ENCODE measurements around the gene ARMH1.
"Not testable (repeated sequence)": the region's sequence is repeated elsewhere in the genome, so short reads cannot be mapped to it uniquely, and the experiment has no call there.

ARMH1 gene

GRCh38 chr1:44660176-44660575 is 14.3 kb upstream of the ARMH1 start:
- H3K27me3 ChIP-seq, result no peaks in the 10 kb centered on the region
- H3K4me3 ChIP-seq, result no peak overlapping the region
- H3K36me3 ChIP-seq, result peaks cover 0 to 7% (median 0%) of the 10 kb centered on the region in 11 experiments; a peak in 3 of 22 replicates
- H3K9me3 ChIP-seq (replicated peaks in 1 of 11), result no peaks in the 10 kb centered on the region
- peaks cover 0 to 12% (median 0%) of the 10 kb centered on the region in 11 experiments; a peak in 3 of 22 replicates for H4K20me1 ChIP-seq
- no peak overlapping the region for H3K9ac ChIP-seq
- no peak overlapping the region for H3K4me2 ChIP-seq
- TF ChIP-seq Cebpa-rat (IDR thresholded peaks at IDR 0.05), result no peak
- H3K27ac ChIP-seq, result no peak overlapping the region
- peaks cover 4 to 16% (median 8%) of the 10 kb centered on the region in 10 experiments; a peak in 11 of 20 replicates for H3K4me1 ChIP-seq

GRCh38 chr1:44661781-44662682 is 12.5 kb upstream of the ARMH1 start:
- TF ChIP-seq Cebpa-rat (IDR thresholded peaks at IDR 0.05), result no peak
- H4K20me1 ChIP-seq, result peaks cover 0 to 9% (median 0%) of the 10 kb centered on the region in 11 experiments; a peak in 2 of 22 replicates
- no peak overlapping the region for H3K4me3 ChIP-seq
- no peak overlapping the region for H3K9ac ChIP-seq
- peak overlapping the region in 1 of 11 experiments; percentile 1; a peak in 1 of 22 replicates for H3K4me2 ChIP-seq
- no peaks in the 10 kb centered on the region for H3K9me3 ChIP-seq (replicated peaks in 1 of 11)
- H3K36me3 ChIP-seq, result peaks cover 0 to 7% (median 0%) of the 10 kb centered on the region in 11 experiments; a peak in 2 of 22 replicates
- no peaks in the 10 kb centered on the region for H3K27me3 ChIP-seq
- no peak overlapping the region for H3K27ac ChIP-seq
- peaks cover 4 to 16% (median 8%) of the 10 kb centered on the region in 10 experiments; a peak in 11 of 20 replicates for H3K4me1 ChIP-seq

- Histone ChIP-seq H3K4me2 (no peak overlapping the region), H3K4me3 (no peak overlapping the region), H3K27ac (no peak overlapping the region), H3K9me3 (replicated peaks in 1 of 11) (no peaks in the 10 kb centered on the region), H4K20me1 (peaks cover 0 to 9% (median 0%) of the 10 kb centered on the region in 11 experiments; a peak in 2 of 22 replicates), H3K9ac (no peak overlapping the region), H3K27me3 (no peaks in the 10 kb centered on the region), H3K4me1 (peaks cover 4 to 16% (median 8%) of the 10 kb centered on the region in 10 experiments; a peak in 11 of 20 replicates), H3K36me3 (peaks cover 0 to 7% (median 0%) of the 10 kb centered on the region in 11 experiments; a peak in 2 of 22 replicates)
- TF ChIP-seq Cebpa-rat (IDR thresholded peaks at IDR 0.05), result no peak
These were observed 11.9 kb upstream of the ARMH1 start for GRCh38 chr1:44662683-44663030.

GRCh38 chr1:44663417-44663816 is 11.1 kb upstream of the ARMH1 start:
- Histone ChIP-seq H3K4me3 (no peak overlapping the region), H4K20me1 (peaks cover 0 to 9% (median 0%) of the 10 kb centered on the region in 11 experiments; a peak in 2 of 22 replicates), H3K9me3 (replicated peaks in 1 of 11) (no peaks in the 10 kb centered on the region), H3K27ac (no peak overlapping the region), H3K36me3 (peaks cover 0 to 7% (median 0%) of the 10 kb centered on the region in 11 experiments; a peak in 2 of 22 replicates), H3K27me3 (no peaks in the 10 kb centered on the region), H3K9ac (no peak overlapping the region), H3K4me2 (no peak overlapping the region), H3K4me1 (peaks cover 4 to 16% (median 8%) of the 10 kb centered on the region in 10 experiments; a peak in 11 of 20 replicates)
- no peak for TF ChIP-seq Cebpa-rat (IDR thresholded peaks at IDR 0.05)

- no peak overlapping the region for H3K9ac ChIP-seq
- H3K4me1 ChIP-seq, result peaks cover 4 to 16% (median 8%) of the 10 kb centered on the region in 10 experiments; a peak in 11 of 20 replicates
- H3K4me2 ChIP-seq, result peak overlapping the region in 7 of 11 experiments; percentile 9 to 69 (median 35); a peak in 7 of 22 replicates
- H4K20me1 ChIP-seq, result peaks cover 0 to 9% (median 0%) of the 10 kb centered on the region in 11 experiments; a peak in 2 of 22 replicates
- H3K27ac ChIP-seq, result no peak overlapping the region
- no peak overlapping the region for H3K4me3 ChIP-seq
- no peaks in the 10 kb centered on the region for H3K27me3 ChIP-seq
- TF ChIP-seq Cebpa-rat (IDR thresholded peaks at IDR 0.05), result no peak
- H3K9me3 ChIP-seq (replicated peaks in 1 of 11), result no peaks in the 10 kb centered on the region
- no peaks in the 10 kb centered on the region for H3K36me3 ChIP-seq
These were observed 9.7 kb upstream of the ARMH1 start for GRCh38 chr1:44664730-44665370.

GRCh38 chr1:44666719-44667118 is 7.8 kb upstream of the ARMH1 start:
- H3K27me3 ChIP-seq; H3K4me3 ChIP-seq; H3K36me3 ChIP-seq; H4K20me1 ChIP-seq; H3K9ac ChIP-seq; H3K9me3 ChIP-seq (replicated peaks in 1 of 11); H3K27ac ChIP-seq; H3K4me2 ChIP-seq: not testable (repeated sequence)
- peaks cover 18 to 29% (median 25%) of the 10 kb centered on the region in 10 experiments for H3K4me1 ChIP-seq

- no peak for TF ChIP-seq Cebpa-rat (IDR thresholded peaks at IDR 0.05)
- Histone ChIP-seq H3K4me1 (peaks cover 49 to 55% (median 53%) of the 10 kb centered on the region in 10 experiments), H3K9ac (peak overlapping the region in 6 of 11 experiments; percentile 23 to 83 (median 64); a peak in 9 of 22 replicates), H3K4me3 (peak overlapping the region in 1 of 10 experiments; percentile 37; a peak in 1 of 20 replicates), H3K9me3 (replicated peaks in 1 of 11) (no peaks in the 10 kb centered on the region), H3K4me2 (peak overlapping the region; percentile 89 to 99 (median 97)), H3K27me3 (no peaks in the 10 kb centered on the region), H3K36me3 (no peaks in the 10 kb centered on the region), H4K20me1 (peaks cover 0 to 16% (median 0%) of the 10 kb centered on the region in 11 experiments; a peak in 2 of 22 replicates), H3K27ac (peak overlapping the region in 8 of 11 experiments; percentile 80 to 92 (median 86); a peak in 15 of 22 replicates)
These were observed 3.5 kb upstream of the ARMH1 start for GRCh38 chr1:44670751-44671640.

GRCh38 chr1:44672254-44672955 is 2.1 kb upstream of the ARMH1 start:
- Histone ChIP-seq H3K36me3 (no peaks in the 10 kb centered on the region), H3K27me3 (no peaks in the 10 kb centered on the region), H3K4me1 (peaks cover 63 to 69% (median 67%) of the 10 kb centered on the region in 10 experiments), H3K9me3 (replicated peaks in 1 of 11) (no peaks in the 10 kb centered on the region), H3K4me3 (peak overlapping the region in 9 of 10 experiments; percentile 16 to 75 (median 60); a peak in 15 of 20 replicates), H3K4me2 (peak overlapping the region; percentile 89 to 99 (median 97)), H4K20me1 (peaks cover 0 to 16% (median 0%) of the 10 kb centered on the region in 11 experiments; a peak in 2 of 22 replicates), H3K27ac (peak overlapping the region; percentile 34 to 92 (median 86); a peak in 21 of 22 replicates), H3K9ac (peak overlapping the region; percentile 31 to 86 (median 83); a peak in 20 of 22 replicates)
- peak in 3 of 11 experiments; percentile 18 to 76 (median 43); a peak in 4 of 22 replicates for TF ChIP-seq Cebpa-rat (IDR thresholded peaks at IDR 0.05)

Measured in BLaER1 treated with 17β-estradiol and CSF1 and Interleukin-3, amounts not matched to agents 10 nM and 100 nM (cell line).